ENCODE results near the gene SCYGR2. TPM values are rescaled to one million over a fixed set of nuclear protein-coding genes. Genes with fewer than 3 reads are reported as not detected.

Gene SCYGR2
- total RNA-seq, 1 donor from 2014 or later, result not detected

- TF ChIP-seq, protein P1, sequence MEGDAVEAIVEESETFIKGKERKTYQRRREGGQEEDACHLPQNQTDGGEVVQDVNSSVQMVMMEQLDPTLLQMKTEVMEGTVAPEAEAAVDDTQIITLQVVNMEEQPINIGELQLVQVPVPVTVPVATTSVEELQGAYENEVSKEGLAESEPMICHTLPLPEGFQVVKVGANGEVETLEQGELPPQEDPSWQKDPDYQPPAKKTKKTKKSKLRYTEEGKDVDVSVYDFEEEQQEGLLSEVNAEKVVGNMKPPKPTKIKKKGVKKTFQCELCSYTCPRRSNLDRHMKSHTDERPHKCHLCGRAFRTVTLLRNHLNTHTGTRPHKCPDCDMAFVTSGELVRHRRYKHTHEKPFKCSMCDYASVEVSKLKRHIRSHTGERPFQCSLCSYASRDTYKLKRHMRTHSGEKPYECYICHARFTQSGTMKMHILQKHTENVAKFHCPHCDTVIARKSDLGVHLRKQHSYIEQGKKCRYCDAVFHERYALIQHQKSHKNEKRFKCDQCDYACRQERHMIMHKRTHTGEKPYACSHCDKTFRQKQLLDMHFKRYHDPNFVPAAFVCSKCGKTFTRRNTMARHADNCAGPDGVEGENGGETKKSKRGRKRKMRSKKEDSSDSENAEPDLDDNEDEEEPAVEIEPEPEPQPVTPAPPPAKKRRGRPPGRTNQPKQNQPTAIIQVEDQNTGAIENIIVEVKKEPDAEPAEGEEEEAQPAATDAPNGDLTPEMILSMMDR (IDR thresholded peaks at IDR 0.05), result no peak
- H3K27me3 Mint-ChIP-seq, result peaks cover 12% of the 10 kb centered on the region
- H3K4me3 Mint-ChIP-seq, result no peak overlapping the region
- DNase-seq, result no peak
- no peak overlapping the region for H3K27ac Mint-ChIP-seq
- no peaks in the 10 kb centered on the region for H3K4me1 Mint-ChIP-seq
- no peak for ATAC-seq (ENCODE audit: low read depth)
- POLR2A ChIA-PET, result no interaction called here
- H3K9me3 Mint-ChIP-seq, result peaks cover 2% of the 10 kb centered on the region
- intact Hi-C loops (cut with micrococcal nuclease), result no loop called here
- H3K36me3 Mint-ChIP-seq (ENCODE audit: low read depth), result no peaks in the 10 kb centered on the region
- CTCF ChIA-PET, result no interaction called here
Observed at GRCh38 chr2:227625420-227625819, 26.7 kb downstream of the SCYGR2 start.

DNA sequence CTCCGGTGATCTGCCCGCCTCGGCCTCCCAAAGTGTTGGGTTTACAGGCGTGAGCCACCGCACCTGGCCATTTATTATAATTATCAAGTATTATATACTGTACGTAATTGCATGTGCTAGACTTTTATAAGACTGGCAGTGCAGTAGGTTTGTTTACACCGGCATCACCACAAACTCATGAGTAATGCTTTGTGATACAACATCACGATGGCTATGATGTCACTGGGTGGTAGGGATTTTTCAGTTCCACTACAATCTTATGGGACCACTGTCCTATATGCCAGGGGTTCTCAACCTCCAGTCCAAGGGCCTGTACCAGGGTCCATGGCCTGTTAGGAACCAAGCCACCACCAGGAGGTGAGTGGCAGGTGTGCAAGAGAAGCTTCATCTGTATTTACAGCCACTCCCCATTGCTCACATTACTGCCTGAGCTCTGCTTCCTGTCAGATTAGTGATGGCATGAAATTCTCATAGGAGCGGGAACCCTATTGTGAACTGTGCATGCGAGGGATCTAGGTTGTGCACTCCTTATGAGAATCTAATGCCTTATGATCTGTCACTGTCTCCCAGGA, 28.0 kb downstream of the SCYGR2 start:
- ChIA-PET CTCF (no interaction called here), POLR2A (no interaction called here)
- Mint-ChIP-seq H3K27ac (no peak overlapping the region), H3K36me3 (ENCODE audit: low read depth) (no peaks in the 10 kb centered on the region), H3K9me3 (peaks cover under 1% of the 10 kb centered on the region), H3K27me3 (peaks cover 12% of the 10 kb centered on the region), H3K4me3 (no peak overlapping the region), H3K4me1 (no peaks in the 10 kb centered on the region)
- ATAC-seq (ENCODE audit: low read depth) (no peak), DNase-seq (no peak)
- TF ChIP-seq, protein P1 (IDR thresholded peaks at IDR 0.05), result no peak
- intact Hi-C loops (cut with micrococcal nuclease), result no loop called here

DNA sequence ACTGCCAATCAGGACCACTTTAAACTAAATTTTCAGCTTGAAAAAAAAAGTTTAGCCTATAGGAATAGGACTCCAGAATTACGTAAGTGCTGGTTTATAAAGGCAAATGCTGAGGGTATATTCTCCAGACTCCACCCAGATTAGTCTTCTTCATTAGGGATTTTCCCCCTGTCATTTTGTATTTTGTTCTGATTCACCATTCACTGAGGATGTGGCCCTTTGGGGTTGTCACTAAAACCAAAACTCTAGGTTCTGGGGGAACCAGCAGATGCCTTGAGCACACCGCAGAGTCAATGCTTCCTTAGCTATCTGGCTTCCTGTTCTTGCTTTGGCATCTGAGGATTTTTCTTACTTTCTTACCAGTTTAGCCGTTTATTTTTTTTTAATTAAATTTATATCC, 29.1 kb downstream of the SCYGR2 start:
- no peak overlapping the region for H3K4me3 Mint-ChIP-seq
- H3K27ac Mint-ChIP-seq, result no peak overlapping the region
- no peaks in the 10 kb centered on the region for H3K9me3 Mint-ChIP-seq
- ChIA-PET CTCF (interaction anchor here (1.2 kb wide), 1 partner anchor 30 kb away, joined by 3 read pairs; no protein-coding TSS in a partner anchor), POLR2A (no interaction called here)
- no peaks in the 10 kb centered on the region for H3K4me1 Mint-ChIP-seq
- TF ChIP-seq, protein P1 (IDR thresholded peaks at IDR 0.05), result no peak
- DNase-seq (no peak), ATAC-seq (ENCODE audit: low read depth) (peak; percentile 50)
- H3K36me3 Mint-ChIP-seq (ENCODE audit: low read depth), result no peaks in the 10 kb centered on the region
- intact Hi-C loops (cut with micrococcal nuclease), result no loop called here
- H3K27me3 Mint-ChIP-seq, result peaks cover 12% of the 10 kb centered on the region

GRCh38 chr2:227629435-227629834, 30.7 kb downstream of the SCYGR2 start:
- intact Hi-C loops (cut with micrococcal nuclease), result no loop called here
- DNase-seq (no peak), ATAC-seq (ENCODE audit: low read depth) (no peak)
- Mint-ChIP-seq H3K9me3 (no peaks in the 10 kb centered on the region), H3K4me3 (no peak overlapping the region), H3K27ac (no peak overlapping the region), H3K36me3 (ENCODE audit: low read depth) (no peaks in the 10 kb centered on the region), H3K4me1 (no peaks in the 10 kb centered on the region), H3K27me3 (peaks cover 14% of the 10 kb centered on the region)
- TF ChIP-seq, protein P1 (IDR thresholded peaks at IDR 0.05), result no peak
- ChIA-PET POLR2A (no interaction called here), CTCF (no interaction called here)

DNA sequence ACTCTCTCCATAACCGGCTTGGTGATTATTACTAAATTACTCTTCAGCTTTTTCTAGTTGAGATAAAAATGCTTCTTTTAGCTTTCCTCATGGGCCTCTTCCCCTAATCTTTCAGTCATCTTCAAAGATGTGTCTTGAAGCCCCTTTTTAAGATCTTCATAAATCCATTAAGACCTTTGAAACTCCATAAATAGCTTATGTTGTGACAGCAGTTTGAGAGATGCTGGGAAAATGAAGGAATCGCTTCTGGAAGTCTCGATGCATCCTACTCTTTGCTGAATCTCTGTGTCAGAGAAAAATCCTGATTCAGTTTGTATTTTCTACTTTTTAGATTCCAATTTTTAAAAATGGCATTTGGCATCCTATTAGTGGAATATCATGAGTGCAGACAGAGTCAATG, 31.6 kb downstream of the SCYGR2 start:
- no peaks in the 10 kb centered on the region for H3K4me1 Mint-ChIP-seq
- no peaks in the 10 kb centered on the region for H3K36me3 Mint-ChIP-seq (ENCODE audit: low read depth)
- no peaks in the 10 kb centered on the region for H3K9me3 Mint-ChIP-seq
- ATAC-seq (ENCODE audit: low read depth) (no peak), DNase-seq (no peak)
- no peak overlapping the region for H3K4me3 Mint-ChIP-seq
- no peak overlapping the region for H3K27ac Mint-ChIP-seq
- intact Hi-C loops (cut with micrococcal nuclease), result no loop called here
- peaks cover 16% of the 10 kb centered on the region for H3K27me3 Mint-ChIP-seq
- TF ChIP-seq, protein P1 (IDR thresholded peaks at IDR 0.05), result no peak
- POLR2A ChIA-PET, result no interaction called here
- CTCF ChIA-PET, result interaction anchor here (2.0 kb wide), 1 partner anchor 28 kb away, joined by 4 read pairs; no protein-coding TSS in a partner anchor

Data from activated B cell treated with CpG ODN at 0.5 μM for 24 hours (primary cell).